HepG2 (cell line): ENCODE measurements around the gene ADCY6. TPM values are rescaled to one million over a fixed set of nuclear protein-coding genes. Genes with fewer than 3 reads are reported as not detected.

ENCODE experiments used
- ATF7 ChIP-seq, 2 experiments: fragments of 450-650 bp in 1 of 2; sonication (generic) in 1 of 2; formaldehyde crosslinking in 1 of 2; IDR thresholded peaks; 2 replicates each; pipeline versions ENCODE4 v1.4.0 to v1.6.1; 2016 to 2020; ENCODE audit warnings: antibody characterized with exemption in 1 of 2, mild to moderate bottlenecking in 1 of 2, missing genetic modification reagents in 1 of 2
- CHD2 ChIP-seq: IDR thresholded peaks from 2 replicates; pipeline ENCODE4 v1.6.1; 2011; ENCODE audit warnings: low read depth, low read length, improper control_type of control experiment
- FOXO1 ChIP-seq: sonication (generic); formaldehyde crosslinking; IDR thresholded peaks from 2 replicates; pipeline ENCODE4 v1.4.0; 2020; ENCODE audit warnings: missing genetic modification reagents
- GABPA ChIP-seq, 2 experiments: IDR thresholded peaks; 2 replicates each; pipeline ENCODE4 v1.6.1; 2011 to 2016; ENCODE audit warnings: low read depth in 2 of 2, low read length in 1 of 2, missing biosample characterization in 1 of 2, missing genetic modification characterization in 1 of 2
- KDM5B ChIP-seq: sonication (generic); formaldehyde crosslinking; IDR thresholded peaks from 2 replicates; pipeline ENCODE4 v1.4.0; 2020; ENCODE audit warnings: missing genetic modification reagents, mild to moderate bottlenecking, borderline replicate concordance
- MEIS2 ChIP-seq: sonication (generic); formaldehyde crosslinking; IDR thresholded peaks from 2 replicates; pipeline ENCODE4 v1.9.0; 2021; ENCODE audit warnings: mild to moderate bottlenecking, missing genetic modification reagents
- NR2F6 ChIP-seq, 2 experiments: IDR thresholded peaks; 2 replicates each; pipeline ENCODE4 v1.6.1; 2016; ENCODE audit warnings: antibody characterized with exemption in 1 of 2, mild to moderate bottlenecking in 1 of 2
- POLR2AphosphoS5 ChIP-seq: IDR thresholded peaks from 2 replicates; pipeline ENCODE4 v1.6.1; 2012; ENCODE audit warnings: low read depth, low read length
- SIN3A ChIP-seq: IDR thresholded peaks from 2 replicates; pipeline ENCODE4 v1.6.1; 2011; ENCODE audit warnings: low read depth, mild to moderate bottlenecking, control low read depth, low read length, borderline replicate concordance
- ZBTB21 ChIP-seq: sonication (generic); formaldehyde crosslinking; IDR thresholded peaks from 2 replicates; pipeline ENCODE4 v1.4.0; 2020; ENCODE audit warnings: missing genetic modification reagents
- ZFP91 ChIP-seq: sonication (generic); formaldehyde crosslinking; IDR thresholded peaks from 2 replicates; pipeline ENCODE4 v1.9.0; 2022; ENCODE audit warnings: missing genetic modification reagents, mild to moderate bottlenecking, borderline replicate concordance
- ZFY ChIP-seq: sonication (generic); formaldehyde crosslinking; IDR thresholded peaks from 2 replicates; pipeline ENCODE4 v1.4.0; 2020; ENCODE audit warnings: missing genetic modification reagents
- ZNF10 ChIP-seq: sonication (generic); formaldehyde crosslinking; IDR thresholded peaks from 2 replicates; pipeline ENCODE4 v1.4.0; 2020; ENCODE audit warnings: mild to moderate bottlenecking, low read depth, missing genetic modification reagents, borderline replicate concordance
- ZNF121 ChIP-seq: sonication (generic); formaldehyde crosslinking; IDR thresholded peaks from 2 replicates; pipeline ENCODE4 v1.5.0; 2020; ENCODE audit warnings: mild to moderate bottlenecking, missing genetic modification reagents
- ZNF446 ChIP-seq: sonication (generic); formaldehyde crosslinking; IDR thresholded peaks from 2 replicates; pipeline ENCODE4 v1.5.0; 2020; ENCODE audit warnings: mild to moderate bottlenecking, missing genetic modification reagents
- ZNF543 ChIP-seq: sonication (generic); formaldehyde crosslinking; IDR thresholded peaks from 2 replicates; pipeline ENCODE4 v1.4.0; 2020; ENCODE audit warnings: mild to moderate bottlenecking, missing genetic modification reagents
- ZNF570 ChIP-seq: sonication (generic); formaldehyde crosslinking; IDR thresholded peaks from 2 replicates; pipeline ENCODE4 v1.4.0; 2020; ENCODE audit warnings: mild to moderate bottlenecking, missing genetic modification reagents, borderline replicate concordance
- ZNF577 ChIP-seq: sonication (generic); formaldehyde crosslinking; IDR thresholded peaks from 2 replicates; pipeline ENCODE4 v1.4.0; 2020; ENCODE audit warnings: mild to moderate bottlenecking, low read depth, missing genetic modification reagents, borderline replicate concordance
- ZNF691 ChIP-seq: sonication (generic); formaldehyde crosslinking; IDR thresholded peaks from 2 replicates; pipeline ENCODE4 v1.4.0; 2020; ENCODE audit warnings: missing genetic modification reagents, low read depth, mild to moderate bottlenecking, borderline replicate concordance
- polyA plus RNA-seq, 8 experiments: library from polyadenylated mRNA; depleted of rRNA in 3 of 8; stranded (reverse) in 7 of 8; unstranded in 1 of 8; fragments of >200 nt; fragmentation: Illumina TruSeq in 4 of 8; extraction: Trizol in 4 of 8; gene quantifications; 2 replicates each; pipeline versions ENCODE4 v1.2.1 to v1.2.3, GENCODE V29; 2011 to 2016; ENCODE audit warnings: low read depth in 4 of 8, missing spikeins in 1 of 8, mixed read lengths in 1 of 8; ENCODE audit not compliant: insufficient read depth in 1 of 8
- total RNA-seq, 5 experiments: library from RNA; depleted of rRNA; stranded (reverse); fragments of >200 nt; fragmentation: Illumina TruSeq; extraction: Trizol; gene quantifications; 2 replicates each; pipeline ENCODE4 v1.2.3, GENCODE V29; 2016; ENCODE audit warnings: low read depth in 1 of 5
- TF ChIP-seq, protein P1 (sequence below): sonication (generic); formaldehyde crosslinking; IDR thresholded peaks from 2 replicates; pipeline ENCODE4 v1.8.0; 2022; ENCODE audit warnings: low read depth, missing genetic modification reagents
- TF ChIP-seq, protein P2 (sequence below): sonication (generic); formaldehyde crosslinking; IDR thresholded peaks from 2 replicates; pipeline ENCODE4 v1.4.0; 2020; ENCODE audit warnings: missing genetic modification reagents, borderline replicate concordance

The ADCY6 gene
- total and polyA plus RNA-seq, 2 of the 13 experiments (the other 11 are each of a cell fraction or from before 2014, with no cell fraction given) = 10.6 to 11.8 TPM

GRCh38 chr12:48788854-48789775, at the start of gene ADCY6 (continued):
- TF ChIP-seq, protein P1, sequence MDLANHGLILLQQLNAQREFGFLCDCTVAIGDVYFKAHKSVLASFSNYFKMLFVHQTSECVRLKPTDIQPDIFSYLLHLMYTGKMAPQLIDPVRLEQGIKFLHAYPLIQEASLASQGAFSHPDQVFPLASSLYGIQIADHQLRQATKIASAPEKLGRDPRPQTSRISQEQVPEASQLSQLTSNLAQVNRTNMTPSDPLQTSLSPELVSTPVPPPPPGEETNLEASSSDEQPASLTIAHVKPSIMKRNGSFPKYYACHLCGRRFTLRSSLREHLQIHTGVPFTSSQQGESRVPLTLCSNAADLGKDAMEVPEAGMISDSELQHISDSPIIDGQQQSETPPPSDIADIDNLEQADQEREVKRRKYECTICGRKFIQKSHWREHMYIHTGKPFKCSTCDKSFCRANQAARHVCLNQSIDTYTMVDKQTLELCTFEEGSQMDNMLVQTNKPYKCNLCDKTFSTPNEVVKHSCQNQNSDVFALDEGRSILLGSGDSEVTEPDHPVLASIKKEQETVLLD (CRISPR knock-in tag) = peak; percentile 70; the same call in 1 of the 2 replicates
- TF ChIP-seq ZNF577 (no peak), NR2F6 (IDR thresholded peaks at IDR 0.05) (no peak), NR2F6 (CRISPR knock-in tag; IDR thresholded peaks at IDR 0.05) (no peak), ZFP91 (peak; percentile 99), FOXO1 (CRISPR knock-in tag) (no peak), POLR2AphosphoS5 (peak; percentile 60; the same call in 1 of the 2 replicates), ZBTB21 (CRISPR knock-in tag) (no peak), ATF7 (IDR thresholded peaks at IDR 0.05) (no peak), ATF7 (CRISPR knock-in tag; IDR thresholded peaks at IDR 0.05) (no peak), ZNF10 (CRISPR knock-in tag) (no peak), CHD2 (peak; percentile 71), ZNF543 (CRISPR knock-in tag) (peak; percentile 40; the same call in 1 of the 2 replicates), GABPA (IDR thresholded peaks at IDR 0.05; ENCODE audit: low read depth, low read length) (peak; percentile 59), GABPA (CRISPR knock-in tag; IDR thresholded peaks at IDR 0.05; ENCODE audit: low read depth) (peak; percentile 79), ZFY (CRISPR knock-in tag) (peak; percentile 80), ZNF570 (no peak), ZNF121 (CRISPR knock-in tag) (peak; percentile 41; the same call in 1 of the 2 replicates), SIN3A (peak; percentile 27; the same call in 1 of the 2 replicates), KDM5B (peak; percentile 7; the same call in 1 of the 2 replicates), ZNF446 (CRISPR knock-in tag) (peak; percentile 33; the same call in 1 of the 2 replicates), MEIS2 (CRISPR knock-in tag) (0 out of 2 replicates have a peak, but pooled peaks have one; percentile 42), ZNF691 (CRISPR knock-in tag) (peak; percentile 56; the same call in 1 of the 2 replicates)
- TF ChIP-seq, protein P2, sequence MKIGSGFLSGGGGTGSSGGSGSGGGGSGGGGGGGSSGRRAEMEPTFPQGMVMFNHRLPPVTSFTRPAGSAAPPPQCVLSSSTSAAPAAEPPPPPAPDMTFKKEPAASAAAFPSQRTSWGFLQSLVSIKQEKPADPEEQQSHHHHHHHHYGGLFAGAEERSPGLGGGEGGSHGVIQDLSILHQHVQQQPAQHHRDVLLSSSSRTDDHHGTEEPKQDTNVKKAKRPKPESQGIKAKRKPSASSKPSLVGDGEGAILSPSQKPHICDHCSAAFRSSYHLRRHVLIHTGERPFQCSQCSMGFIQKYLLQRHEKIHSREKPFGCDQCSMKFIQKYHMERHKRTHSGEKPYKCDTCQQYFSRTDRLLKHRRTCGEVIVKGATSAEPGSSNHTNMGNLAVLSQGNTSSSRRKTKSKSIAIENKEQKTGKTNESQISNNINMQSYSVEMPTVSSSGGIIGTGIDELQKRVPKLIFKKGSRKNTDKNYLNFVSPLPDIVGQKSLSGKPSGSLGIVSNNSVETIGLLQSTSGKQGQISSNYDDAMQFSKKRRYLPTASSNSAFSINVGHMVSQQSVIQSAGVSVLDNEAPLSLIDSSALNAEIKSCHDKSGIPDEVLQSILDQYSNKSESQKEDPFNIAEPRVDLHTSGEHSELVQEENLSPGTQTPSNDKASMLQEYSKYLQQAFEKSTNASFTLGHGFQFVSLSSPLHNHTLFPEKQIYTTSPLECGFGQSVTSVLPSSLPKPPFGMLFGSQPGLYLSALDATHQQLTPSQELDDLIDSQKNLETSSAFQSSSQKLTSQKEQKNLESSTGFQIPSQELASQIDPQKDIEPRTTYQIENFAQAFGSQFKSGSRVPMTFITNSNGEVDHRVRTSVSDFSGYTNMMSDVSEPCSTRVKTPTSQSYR (CRISPR knock-in tag) = peak; percentile 66; the same call in 1 of the 2 replicates
